NCI-H2107 (cell line): Measurements from ENCODE around the gene BACH2.
"Not testable (repeated sequence)": the region's sequence is repeated elsewhere in the genome, so short reads cannot be mapped to it uniquely, and the experiment has no call there.

Experiments used
- DNase-seq: peaks from one replicate; lab custom pipeline; 2025; lab: John Stamatoyannopoulos, UW

The BACH2 gene

DNA sequence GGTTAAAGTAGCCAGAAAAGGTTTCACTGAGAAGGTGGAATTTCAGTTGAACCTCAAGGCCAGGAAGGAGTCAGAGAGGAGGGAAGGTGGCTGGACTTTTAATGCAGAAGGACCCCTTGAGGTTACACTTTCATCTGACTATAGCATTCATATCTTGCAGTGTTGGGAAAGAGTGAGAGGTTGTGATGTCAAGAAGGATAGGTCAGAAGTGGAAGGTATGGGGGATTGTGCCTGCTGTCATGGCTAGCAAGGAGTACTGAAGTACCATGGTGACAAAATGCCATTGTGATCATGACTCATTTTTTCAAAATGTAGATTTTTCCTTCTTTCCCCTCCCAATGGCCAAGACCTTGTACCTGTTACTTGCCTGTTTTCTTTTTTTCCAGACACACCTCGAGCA lies 5.2 kb upstream of the BACH2 start:
- DNase-seq, result no peak

DNA sequence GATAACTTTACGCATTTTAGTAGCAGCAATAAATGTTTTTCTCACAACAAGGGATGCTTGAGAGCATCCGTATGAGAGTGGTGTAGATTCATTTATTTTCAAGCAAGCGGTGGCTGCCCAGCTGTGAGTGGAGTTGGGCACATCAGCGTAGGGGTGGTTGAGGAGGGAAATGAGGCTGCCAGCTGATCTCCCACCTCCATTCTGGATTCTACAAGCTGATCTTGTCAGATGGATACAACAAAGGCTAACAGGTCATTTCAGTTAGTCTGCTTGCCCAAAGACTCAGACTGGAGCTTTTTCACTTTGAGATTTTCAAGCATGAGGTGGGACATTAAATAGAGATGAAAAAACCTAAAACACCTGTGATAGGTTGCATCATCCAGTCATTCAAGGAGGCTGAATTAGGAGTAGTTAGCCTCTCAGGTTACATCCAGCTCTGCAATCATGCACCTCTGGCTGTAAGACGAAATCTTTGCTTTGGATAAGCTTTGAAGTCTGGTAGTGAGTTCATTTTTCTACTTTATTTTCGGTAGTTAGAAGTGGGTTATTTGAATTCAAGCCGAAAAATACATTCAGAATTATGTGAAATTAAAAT lies 1.9 kb upstream of the BACH2 start:
- DNase-seq, result no peak

DNA sequence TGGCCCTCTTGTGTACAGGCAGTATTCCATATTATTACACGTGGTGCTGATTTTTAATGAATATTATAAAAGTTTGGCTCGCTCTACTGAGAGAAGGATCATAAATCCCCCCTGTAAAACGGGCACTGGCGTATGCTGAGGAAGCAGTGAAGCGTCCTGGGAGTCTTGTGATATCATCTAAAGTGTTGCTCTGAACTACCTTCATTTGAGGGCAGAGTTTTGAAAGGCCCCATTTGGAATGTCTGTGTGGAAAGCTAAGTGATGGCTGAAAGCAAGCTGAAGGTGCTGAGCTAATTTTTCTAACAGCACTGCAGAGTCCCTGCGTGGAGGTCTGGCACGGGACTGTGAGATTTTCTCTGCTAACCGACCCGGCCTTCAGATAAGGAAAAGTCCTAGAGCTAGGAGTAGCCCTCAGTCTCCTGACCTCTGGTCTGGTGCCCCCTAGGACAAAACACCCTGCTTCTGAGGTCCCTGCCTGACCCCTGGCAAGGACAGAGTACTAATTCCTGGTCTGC lies 1.3 kb upstream of the BACH2 start:
- no peak for DNase-seq

DNA sequence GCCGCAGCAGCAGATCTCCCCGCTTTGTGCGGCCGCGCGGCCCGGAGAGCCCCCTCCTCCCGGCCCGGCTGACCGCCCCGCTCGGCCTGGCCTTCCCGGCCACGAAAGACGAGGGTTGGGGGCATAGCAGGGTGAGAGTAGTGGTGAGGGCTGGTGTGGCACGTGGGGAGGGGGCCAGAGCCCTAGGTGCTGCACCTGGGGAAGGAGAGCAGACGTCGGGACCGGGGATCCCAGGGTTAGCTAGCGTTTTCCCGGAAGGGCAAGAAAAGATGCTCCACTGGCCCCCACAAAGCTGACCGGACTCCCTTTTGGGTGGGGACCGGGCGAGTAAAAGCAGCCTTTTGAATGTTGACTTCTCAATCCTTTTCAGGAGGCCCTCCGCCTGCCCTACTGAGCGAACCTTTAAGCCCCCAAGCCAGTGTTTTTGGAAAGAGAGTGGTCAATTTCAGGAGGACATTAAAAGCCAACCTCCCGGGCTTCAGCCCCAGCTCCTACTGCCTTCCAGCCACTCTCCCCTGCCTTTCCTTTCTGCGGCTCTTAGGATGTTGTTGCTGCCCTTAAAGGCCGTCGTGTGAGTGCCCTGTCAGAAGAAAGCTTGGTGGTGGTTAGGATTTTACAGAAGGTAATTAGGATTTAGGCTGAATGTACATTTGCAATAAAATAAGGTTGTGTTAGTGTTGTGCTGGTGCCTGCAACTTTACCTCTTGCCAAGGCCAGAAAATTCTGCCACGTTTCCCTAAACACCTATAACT lies 648 bp upstream of the BACH2 start:
- no peak for DNase-seq

DNA sequence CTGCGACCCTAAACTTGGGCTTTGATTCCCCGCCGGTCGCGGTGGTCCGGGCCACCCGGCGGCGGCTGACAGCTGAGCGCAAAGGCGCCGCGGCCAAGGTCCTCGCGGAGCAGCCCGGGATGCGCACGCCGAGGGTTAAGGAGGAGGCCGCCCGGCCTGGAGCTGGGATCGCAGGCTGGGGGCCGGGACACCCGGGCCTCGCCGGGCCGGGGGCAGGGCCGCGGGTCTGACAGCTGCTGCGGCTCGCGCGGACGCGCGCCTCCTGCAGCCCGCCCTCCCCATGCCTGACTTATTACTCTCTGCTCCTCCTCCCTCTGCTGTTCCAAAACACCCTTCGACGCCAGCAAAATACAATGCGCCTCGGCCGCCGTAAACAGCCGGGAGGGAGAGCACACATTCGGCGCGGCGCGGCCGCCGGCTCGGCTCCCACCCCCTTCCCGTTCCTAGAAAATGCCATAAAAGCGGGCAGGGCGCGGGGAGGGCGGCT lies 746 bp downstream of the BACH2 start:
- no peak for DNase-seq

DNA sequence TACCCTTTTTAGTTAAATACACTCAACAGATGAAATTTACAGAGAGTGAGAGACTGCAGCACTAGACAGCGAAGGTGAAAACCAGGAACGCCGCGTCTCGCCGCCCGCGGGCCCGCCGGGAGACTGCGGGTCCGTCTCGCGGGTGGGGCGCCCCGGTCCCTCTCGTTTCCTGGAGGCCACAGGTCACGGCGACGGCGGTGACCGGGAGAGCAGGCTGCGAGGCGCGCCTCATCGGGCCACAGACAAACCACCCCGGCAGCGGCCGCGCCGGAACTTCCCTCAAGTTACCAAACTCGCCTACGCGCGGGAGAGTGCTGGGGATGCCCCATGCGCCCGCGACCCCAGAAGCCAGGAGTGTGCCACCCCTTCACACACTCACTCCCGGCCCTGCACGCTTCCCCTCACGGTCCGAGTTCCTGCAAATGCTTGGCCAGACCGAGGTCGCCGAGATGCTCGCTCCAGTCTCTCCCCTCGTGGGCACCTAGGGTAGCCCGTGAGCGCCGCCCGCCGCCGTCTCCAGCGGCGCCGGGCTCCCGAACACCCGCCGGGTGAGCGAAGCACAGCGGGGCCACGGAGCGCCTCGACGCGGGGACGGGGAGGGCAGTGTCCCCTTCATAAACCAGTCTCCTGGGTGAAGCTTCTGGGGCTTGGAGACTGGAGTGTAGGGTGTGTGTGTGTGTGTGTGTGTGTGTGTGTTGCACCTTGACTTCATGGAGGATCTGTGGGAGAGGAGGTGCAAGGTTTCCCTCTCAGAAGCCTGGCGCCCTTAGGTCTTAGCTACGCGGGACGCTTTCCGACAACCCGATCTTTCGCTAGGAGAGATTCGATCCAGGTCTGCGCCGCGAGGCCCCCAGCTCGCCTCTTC lies 1.4 kb downstream of the BACH2 start:
- no peak for DNase-seq

DNA sequence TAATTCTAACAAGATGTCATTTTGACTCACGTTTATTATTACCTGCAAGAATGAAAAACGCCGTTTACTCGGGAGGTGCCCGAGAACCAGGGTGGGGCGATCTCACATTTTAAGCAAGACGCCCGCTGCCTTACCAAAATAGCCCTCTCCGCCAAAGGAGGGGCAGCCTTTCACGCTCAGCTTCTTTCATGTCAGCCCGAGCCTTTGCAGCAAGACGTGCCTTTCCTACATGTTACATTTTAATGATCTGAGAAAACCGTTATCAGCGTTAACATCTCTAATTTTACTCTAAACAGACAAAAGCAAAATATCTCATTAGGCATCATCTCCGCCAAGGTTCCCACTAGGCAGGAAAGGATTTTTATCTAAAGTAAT lies 2.0 kb downstream of the BACH2 start:
- no peak for DNase-seq

DNA sequence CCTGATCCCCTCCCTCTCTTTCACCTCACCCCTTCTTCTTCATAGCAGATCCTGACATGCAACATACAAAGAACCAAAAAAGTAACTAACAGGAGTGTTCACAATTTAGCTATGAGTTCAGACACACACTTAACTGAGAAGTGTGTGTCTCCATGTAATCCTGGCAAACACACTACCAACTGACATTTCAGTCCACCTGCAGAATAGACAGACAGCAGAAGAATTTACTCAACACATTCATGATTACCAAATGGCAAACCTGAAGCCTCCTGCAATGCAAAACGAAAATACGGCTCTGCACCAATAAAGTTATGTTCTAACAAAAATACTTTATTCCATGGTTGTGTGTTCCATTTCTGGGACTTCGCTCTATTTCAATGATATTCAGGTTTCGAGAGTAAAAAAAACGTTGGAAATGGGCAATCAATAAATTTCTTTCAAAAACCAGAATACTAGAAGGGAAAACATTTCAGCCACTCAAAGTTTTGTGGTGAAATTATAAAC lies 2.6 kb downstream of the BACH2 start:
- no peak for DNase-seq

DNA sequence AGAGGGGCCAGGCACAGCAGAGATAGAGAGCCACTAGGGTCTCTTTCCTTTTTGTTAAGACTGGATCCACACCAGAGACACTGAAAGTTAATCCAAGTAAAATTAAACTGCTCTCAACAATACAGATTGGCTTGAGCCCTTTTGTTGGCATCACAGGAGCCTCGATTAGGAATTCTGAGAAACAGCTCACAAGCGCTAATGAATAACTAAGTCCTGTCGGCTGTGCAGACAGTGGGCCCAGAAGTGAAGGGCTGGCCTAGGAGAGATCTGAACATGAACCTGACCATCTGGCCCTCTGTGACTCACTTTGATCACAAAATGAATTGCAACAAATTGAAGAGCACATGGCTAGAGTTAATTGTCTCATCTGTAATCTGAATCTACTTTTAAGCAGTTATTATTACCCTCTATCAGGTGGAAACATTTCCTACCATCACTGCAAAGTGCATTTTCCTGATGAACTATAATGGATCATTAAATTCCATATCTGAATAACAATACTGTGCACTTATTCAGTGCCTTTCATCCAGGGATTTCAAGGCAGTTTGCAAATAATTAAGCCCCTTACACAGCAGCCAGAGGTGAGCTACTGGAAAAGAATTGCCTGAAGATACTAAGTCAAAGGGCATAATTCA lies 3.2 kb downstream of the BACH2 start:
- no peak for DNase-seq

DNA sequence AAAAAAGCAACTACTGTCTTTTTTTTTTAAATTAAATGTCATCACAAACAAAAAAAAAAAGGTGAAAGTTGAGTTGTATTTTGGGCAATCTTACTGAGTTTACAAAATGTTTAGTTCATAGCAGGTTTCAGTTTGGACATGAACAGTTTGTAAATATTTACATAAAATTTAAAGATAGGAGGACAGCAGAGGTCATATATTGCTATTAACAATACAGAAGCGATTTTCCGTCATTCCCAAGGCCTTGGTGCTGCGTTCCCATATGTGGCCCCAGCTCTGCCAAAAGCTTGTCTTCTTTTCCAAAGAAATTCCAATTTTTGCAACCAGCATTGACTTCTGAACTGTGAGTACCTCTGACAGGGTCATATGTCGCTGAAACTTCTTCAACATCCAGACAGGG lies 5.1 kb downstream of the BACH2 start:
- no peak for DNase-seq

DNA sequence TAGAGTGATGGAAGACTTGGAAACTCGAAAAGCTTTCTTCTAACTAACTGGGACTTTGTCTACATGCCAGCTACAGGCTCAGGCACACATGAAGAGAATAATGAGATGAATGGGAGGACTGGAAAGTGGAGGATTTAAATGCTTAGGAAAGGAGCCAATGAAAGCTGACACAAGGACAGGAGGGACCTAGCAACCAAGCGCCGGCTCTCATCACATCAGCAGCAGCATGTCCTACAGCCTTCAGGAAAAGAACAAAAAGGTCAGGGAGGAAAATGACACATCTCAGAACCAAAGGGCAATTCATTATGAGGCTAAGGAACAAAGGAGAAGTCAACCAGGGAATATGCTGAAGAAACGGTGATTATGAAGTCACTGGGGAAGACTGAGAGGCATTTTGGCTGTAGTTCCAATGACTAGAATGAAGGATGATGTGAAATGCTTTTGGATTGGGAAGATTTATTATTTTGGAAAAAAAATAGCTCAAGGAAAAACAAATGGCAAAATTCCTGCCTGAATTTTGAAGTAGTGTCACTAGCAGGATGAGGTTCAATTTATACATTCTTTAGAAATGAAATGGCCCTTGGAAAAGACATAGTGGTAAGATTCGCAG lies 5.7 kb downstream of the BACH2 start:
- no peak for DNase-seq

DNA sequence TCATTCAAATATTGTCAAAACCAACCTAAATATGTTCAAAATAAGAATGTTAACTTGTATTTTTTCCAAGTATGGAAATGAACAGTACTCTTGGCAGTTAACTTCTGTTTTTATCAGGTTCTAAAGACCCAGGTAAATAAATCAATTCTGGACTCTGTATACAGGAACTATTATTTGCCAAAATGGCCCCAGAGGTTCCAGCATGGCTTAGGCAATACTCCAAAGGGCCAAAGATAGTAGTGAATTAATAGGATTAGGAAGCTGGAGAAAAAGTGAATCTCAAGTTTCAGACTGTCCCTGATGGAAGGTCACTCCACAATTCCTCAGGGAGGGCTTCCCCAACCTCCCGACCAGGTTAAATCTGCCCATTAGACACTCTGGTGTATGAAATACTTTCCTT lies 6.7 kb downstream of the BACH2 start:
- DNase-seq, result no peak

DNA sequence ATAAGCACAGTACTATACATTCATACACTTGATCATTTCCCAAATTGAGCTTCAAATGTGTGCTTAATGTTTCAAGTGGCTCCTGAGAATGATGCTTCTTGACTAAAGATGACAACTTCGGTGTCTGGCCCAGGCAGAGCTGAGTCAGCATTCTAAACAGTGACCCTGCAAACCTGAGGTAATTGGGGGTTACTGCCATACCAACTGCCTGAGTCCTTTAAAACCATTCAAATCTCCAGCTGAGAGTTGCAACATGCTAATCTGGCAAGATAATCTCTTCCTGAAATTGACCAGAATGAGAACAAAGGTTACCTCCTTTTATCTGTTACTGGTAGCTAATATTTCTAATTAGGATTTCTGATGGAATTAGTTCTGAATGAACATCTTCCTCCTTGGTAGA lies 8.2 kb downstream of the BACH2 start:
- no peak for DNase-seq

DNA sequence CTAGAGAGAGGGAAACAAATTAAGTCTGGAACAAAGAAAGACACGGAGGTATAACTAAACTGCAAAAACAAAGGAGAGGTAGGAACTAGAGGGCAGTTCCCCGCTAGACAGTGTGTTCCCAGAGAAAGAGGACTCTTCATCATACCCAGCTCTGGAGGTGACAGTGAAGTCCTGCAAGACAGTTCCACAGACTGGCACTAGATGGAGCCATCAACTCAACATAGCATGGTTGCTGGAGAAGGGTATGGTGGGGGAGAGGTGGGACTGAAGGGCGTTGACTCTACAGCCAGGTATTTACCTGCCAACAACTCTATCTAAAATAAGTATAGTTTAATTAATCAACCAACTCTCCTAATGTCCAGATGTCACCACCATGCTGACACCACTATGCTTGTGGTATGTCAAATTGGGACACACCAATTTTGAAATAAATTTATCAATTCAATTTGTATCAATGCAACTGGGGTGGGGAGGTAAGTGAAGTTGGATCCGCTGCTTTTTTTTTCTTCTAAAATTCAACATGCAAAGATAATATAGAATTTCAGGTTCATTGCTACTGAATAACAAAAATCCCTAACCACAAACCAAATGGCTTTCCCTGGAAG lies 9.7 kb downstream of the BACH2 start:
- no peak for DNase-seq

DNA sequence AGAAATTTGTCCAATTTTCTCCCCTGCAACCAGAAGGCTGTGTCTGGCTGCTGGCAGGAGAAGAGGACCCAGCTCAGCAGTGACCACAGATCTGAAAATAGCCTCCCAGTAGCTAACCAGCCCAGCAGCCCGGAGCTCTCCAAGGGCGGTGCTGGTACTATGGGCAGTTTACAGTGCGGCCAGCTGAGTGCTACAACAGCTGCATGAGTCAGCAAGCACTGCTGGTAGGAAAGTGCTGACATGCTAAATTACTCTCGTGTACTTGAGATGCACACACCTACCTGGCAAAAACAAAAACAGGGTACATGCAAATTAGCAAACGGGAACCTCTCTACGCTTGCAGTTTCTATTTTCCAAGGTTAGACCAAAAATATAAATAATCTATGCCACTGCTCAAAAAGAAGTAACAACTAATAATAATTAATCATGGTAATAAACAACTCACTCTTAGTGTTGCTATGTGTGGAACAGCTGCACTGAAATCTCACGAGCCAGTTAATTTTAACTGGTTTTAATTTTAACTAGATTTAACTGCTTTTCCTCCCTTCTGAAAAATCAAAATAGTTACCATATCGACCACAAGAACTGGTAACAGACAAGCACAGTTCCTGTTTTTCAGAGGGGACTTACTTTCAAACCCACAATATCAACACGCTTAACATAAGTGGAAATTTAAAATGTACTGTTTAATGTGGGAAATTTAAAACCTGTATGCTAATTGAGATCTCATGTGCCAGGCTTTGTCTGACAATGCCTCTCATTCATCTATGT lies 10.8 kb downstream of the BACH2 start:
- peak; percentile 13 for DNase-seq

DNA sequence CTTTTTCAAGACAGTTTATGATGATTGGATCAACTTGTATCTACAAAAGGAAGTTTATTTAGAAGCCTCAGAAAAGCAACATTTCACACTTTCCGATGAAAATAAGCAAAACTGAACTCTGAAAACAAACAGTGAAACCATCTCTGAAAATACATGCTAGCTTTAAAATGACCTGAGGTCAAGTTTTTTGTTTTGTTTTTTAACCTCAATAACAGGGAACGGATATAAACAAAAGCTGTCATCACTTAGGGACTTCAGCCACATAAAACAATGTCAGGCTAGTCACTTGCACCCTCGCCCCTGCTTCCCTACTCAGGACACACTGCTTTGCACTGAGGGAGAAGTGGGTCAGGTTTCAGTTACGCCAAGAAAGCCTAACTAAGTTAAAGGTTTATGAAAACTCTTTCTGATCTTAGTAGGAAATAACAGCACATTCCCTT lies 11.6 kb downstream of the BACH2 start:
- no peak for DNase-seq

DNA sequence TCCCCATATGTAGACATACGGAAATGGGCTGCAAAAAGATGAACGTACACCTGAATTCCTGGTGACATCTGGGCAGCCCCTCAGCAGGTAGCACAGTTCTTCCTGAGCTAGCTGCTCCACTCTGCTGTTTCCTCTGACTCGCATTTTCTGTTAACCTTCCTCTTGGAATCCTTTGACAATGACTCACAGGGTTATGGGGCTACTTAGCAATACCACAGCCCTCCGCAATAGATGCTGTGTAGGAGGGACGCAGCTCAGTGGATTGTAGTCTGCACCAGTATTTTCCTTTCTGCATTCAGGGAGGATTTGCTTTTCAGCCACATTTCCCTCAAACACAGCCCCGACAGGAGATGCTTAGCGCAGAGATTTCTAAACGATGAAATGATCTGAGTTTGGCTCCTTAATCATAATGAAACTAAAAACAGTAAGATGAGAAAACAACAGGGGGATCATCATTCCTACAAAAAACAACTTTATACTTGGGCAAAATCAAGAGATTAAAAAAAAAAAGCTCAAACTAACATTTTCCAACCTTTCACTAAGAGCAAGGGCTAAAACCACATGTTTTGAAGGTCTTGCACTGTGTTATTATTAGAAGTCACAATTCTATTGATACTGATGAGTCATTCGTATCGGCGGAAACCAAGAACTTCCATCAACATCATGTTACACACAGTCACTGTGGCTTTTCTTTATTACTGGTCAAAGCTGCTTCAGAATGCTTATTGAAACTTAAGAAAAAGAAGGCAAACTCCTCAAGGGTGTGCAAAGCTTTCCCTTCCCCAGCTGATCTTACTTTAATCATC lies 12.2 kb downstream of the BACH2 start:
- no peak for DNase-seq

DNA sequence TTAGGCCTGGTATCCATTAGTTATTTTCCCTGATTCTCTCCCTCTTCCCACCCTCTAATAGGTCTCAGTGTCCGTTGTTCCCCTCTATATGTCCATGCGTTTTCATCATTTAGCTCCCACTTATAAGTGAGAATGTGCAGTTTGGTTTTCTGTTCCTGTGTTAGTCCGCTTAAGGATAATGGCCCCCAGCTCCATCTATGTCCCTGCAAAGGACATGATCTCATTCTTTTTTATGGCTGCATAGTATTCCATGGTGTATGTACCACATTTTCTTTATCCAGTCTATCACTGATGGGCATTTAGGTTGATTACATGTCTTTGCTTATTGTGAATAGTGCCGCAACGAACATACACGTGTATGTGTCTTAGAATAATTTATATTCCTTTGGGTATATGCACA lies 14.4 kb downstream of the BACH2 start:
- DNase-seq, result not testable (repeated sequence)

DNA sequence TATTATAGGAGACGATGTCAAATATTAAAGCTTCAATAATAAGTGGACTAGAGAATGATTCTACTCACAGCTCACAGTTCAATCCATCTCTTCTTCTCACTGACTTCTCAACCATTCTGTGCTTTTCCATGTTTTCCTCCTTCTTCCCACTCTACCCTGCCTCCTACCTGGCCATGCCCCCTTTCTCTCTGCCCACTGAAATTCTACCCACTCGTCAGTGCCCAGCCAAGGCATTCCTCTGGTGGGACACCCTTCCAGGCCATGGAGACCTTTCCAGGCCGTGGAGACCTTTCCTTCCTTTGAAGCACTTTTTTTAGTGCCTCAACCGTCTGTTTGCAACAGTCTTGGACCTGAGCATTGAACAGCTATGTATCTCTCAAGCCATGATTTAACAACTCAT lies 18.5 kb downstream of the BACH2 start:
- DNase-seq, result no peak
